RWPE1 (cell line): ENCODE results near the gene FDX1.

Experiments used
- CTCF ChIA-PET: fragments of 350-600 bp; sonication (Branson Sonifier 250); formaldehyde crosslinking; extraction: SDS; loops from one replicate; lab custom pipeline; 2021; lab: Yijun Ruan, JAX
- POLR2A ChIA-PET: fragments of 400-600 bp; formaldehyde crosslinking; extraction: SDS; loops from one replicate; lab custom pipeline; 2020; ENCODE audit warnings: antibody characterized with exemption; ENCODE audit not compliant: low non-redundant PET; lab: Yijun Ruan, JAX
- DNase-seq: peaks from one replicate; pipeline ENCODE4 v3.0.0; 2012; ENCODE audit warnings: low spot score
- H3K27ac ChIP-seq: fragments of 450-650 bp; 2 replicates; pipeline ENCODE4 v1.5.1; 2017
- CTCF ChIP-seq: fragments of 450-650 bp; conservative IDR thresholded peaks from 2 replicates; pipeline ENCODE4 v1.5.1; 2017; ENCODE audit warnings: low read depth, mild to moderate bottlenecking

FDX1 gene

GRCh38 chr11:110472858-110473257 lies 43.1 kb downstream of the FDX1 start:
- ChIA-PET CTCF (no interaction called here), POLR2A (no interaction called here)
- DNase-seq: no peak
- TF ChIP-seq CTCF: no peak
- peak overlapping the region; percentile 47 for H3K27ac ChIP-seq

GRCh38 chr11:110473706-110474105 lies 44.0 kb downstream of the FDX1 start:
- no peak overlapping the region for H3K27ac ChIP-seq
- DNase-seq: no peak
- no peak for TF ChIP-seq CTCF
- ChIA-PET CTCF (interaction anchor here (0.7 kb wide), 1 partner anchor 265 kb away, joined by 3 read pairs; no protein-coding TSS in a partner anchor), POLR2A (no interaction called here)

- DNase-seq: no peak
- POLR2A ChIA-PET: no interaction called here
- CTCF ChIA-PET: no interaction called here
- TF ChIP-seq CTCF: no peak
- no peak overlapping the region for H3K27ac ChIP-seq
Measured at GRCh38 chr11:110474578-110474977, 44.8 kb downstream of the FDX1 start.

GRCh38 chr11:110475671-110476070 lies 45.9 kb downstream of the FDX1 start:
- POLR2A ChIA-PET: no interaction called here
- H3K27ac ChIP-seq: no peak overlapping the region
- CTCF ChIA-PET: interaction anchor here (0.7 to 1.5 kb wide), 3 partner anchors 11 to 739 kb away, joined by 3 to 4 read pairs (median 3); no protein-coding TSS in a partner anchor
- no peak for DNase-seq
- TF ChIP-seq CTCF: no peak

- ChIA-PET CTCF (interaction anchor here (0.6 kb wide), 1 partner anchor 208 kb away, joined by 3 read pairs; no protein-coding TSS in a partner anchor), POLR2A (no interaction called here)
- no peak for DNase-seq
- no peak overlapping the region for H3K27ac ChIP-seq
- no peak for TF ChIP-seq CTCF
Measured at GRCh38 chr11:110478410-110478809, 48.7 kb downstream of the FDX1 start.

GRCh38 chr11:110479108-110480101 lies 49.7 kb downstream of the FDX1 start:
- DNase-seq: no peak
- no peak overlapping the region for H3K27ac ChIP-seq
- CTCF ChIA-PET: no interaction called here
- POLR2A ChIA-PET: no interaction called here
- no peak for TF ChIP-seq CTCF
